Umbilical cord (tissue), 2 donors: ENCODE results near the gene TMEM97. TPM values are rescaled to one million over a fixed set of nuclear protein-coding genes. Genes with fewer than 3 reads are reported as not detected.
"Not testable (repeated sequence)": the region's sequence is repeated elsewhere in the genome, so short reads cannot be mapped to it uniquely, and the experiment has no call there.

Experiments
- DNase-seq: peaks from one replicate; pipeline ENCODE4 v3.0.0-alpha.2; 2015; ENCODE audit warnings: low spot score
- total RNA-seq: library from RNA; depleted of rRNA; stranded (reverse); fragments of >200 nt; gene quantifications from one replicate; pipeline ENCODE4 v1.2.3, GENCODE V29; 2014; ENCODE audit warnings: low replicate concordance; ENCODE audit not compliant: insufficient read depth

Gene TMEM97
- total RNA-seq, 1 donor from 2014 or later: 20.9 TPM

GRCh38 chr17:28338056-28338768 is 19.2 kb downstream of the TMEM97 start:
- no peak for DNase-seq

GRCh38 chr17:28338769-28339212 is 19.8 kb downstream of the TMEM97 start:
- DNase-seq: not testable (repeated sequence)

GRCh38 chr17:28339431-28339830 is 20.4 kb downstream of the TMEM97 start:
- no peak for DNase-seq

- DNase-seq: no peak
Observed at GRCh38 chr17:28340374-28340773, 21.4 kb downstream of the TMEM97 start.

- no peak for DNase-seq
Observed at GRCh38 chr17:28341516-28341915, 22.5 kb downstream of the TMEM97 start.

GRCh38 chr17:28342313-28342712 is 23.3 kb downstream of the TMEM97 start:
- no peak for DNase-seq

- DNase-seq: no peak
Observed at GRCh38 chr17:28343491-28343932, 24.5 kb downstream of the TMEM97 start.

- no peak for DNase-seq
Observed at GRCh38 chr17:28344011-28344410, 25.0 kb downstream of the TMEM97 start.

- no peak for DNase-seq
Observed at GRCh38 chr17:28344435-28344901, 25.5 kb downstream of the TMEM97 start.

GRCh38 chr17:28345419-28346198 is 26.6 kb downstream of the TMEM97 start:
- DNase-seq: no peak

GRCh38 chr17:28346199-28346580 is 27.2 kb downstream of the TMEM97 start:
- DNase-seq: no peak

- DNase-seq: no peak
Observed at GRCh38 chr17:28346746-28347246, 27.8 kb downstream of the TMEM97 start.

- no peak for DNase-seq
Observed at GRCh38 chr17:28347261-28347891, 28.4 kb downstream of the TMEM97 start.

GRCh38 chr17:28348979-28349378 is 30.0 kb downstream of the TMEM97 start:
- DNase-seq: no peak

GRCh38 chr17:28350271-28350670 is 31.3 kb downstream of the TMEM97 start:
- DNase-seq: no peak

- DNase-seq: peak; percentile 96
Observed at GRCh38 chr17:28357061-28357900, 38.3 kb downstream of the TMEM97 start, which contains the start of gene POLDIP2. POLDIP2 (minus strand) TSS chr17:28357527; CDS start chr17:28357448, 79 bp downstream.

- no peak for DNase-seq
Observed at GRCh38 chr17:28357901-28358197, 38.8 kb downstream of the TMEM97 start.

GRCh38 chr17:28363186-28363585 is 44.2 kb downstream of the TMEM97 start:
- DNase-seq: no peak

GRCh38 chr17:28363776-28364650 is 45.0 kb downstream of the TMEM97 start:
- no peak for DNase-seq

GRCh38 chr17:28364665-28365363 is 45.8 kb downstream of the TMEM97 start, which contains the start of gene SEBOX:
SEBOX (minus strand) TSS chr17:28365199; CDS start chr17:28365151, 48 bp downstream.
- DNase-seq: no peak
